ENCODE data around the gene CYP2F1.

GRCh38 chr19:41156207-41156606 lies 42.0 kb downstream of the CYP2F1 start:
- TF ChIP-seq, protein P1, sequence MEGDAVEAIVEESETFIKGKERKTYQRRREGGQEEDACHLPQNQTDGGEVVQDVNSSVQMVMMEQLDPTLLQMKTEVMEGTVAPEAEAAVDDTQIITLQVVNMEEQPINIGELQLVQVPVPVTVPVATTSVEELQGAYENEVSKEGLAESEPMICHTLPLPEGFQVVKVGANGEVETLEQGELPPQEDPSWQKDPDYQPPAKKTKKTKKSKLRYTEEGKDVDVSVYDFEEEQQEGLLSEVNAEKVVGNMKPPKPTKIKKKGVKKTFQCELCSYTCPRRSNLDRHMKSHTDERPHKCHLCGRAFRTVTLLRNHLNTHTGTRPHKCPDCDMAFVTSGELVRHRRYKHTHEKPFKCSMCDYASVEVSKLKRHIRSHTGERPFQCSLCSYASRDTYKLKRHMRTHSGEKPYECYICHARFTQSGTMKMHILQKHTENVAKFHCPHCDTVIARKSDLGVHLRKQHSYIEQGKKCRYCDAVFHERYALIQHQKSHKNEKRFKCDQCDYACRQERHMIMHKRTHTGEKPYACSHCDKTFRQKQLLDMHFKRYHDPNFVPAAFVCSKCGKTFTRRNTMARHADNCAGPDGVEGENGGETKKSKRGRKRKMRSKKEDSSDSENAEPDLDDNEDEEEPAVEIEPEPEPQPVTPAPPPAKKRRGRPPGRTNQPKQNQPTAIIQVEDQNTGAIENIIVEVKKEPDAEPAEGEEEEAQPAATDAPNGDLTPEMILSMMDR (IDR thresholded peaks at IDR 0.05; ENCODE audit: poor library complexity, severe bottlenecking), result no peak
- TF ChIP-seq RAD21 (conservative IDR thresholded peaks at IDR 0.05), result no peak
- no peak for TF ChIP-seq TAF1 (IDR thresholded peaks at IDR 0.05; ENCODE audit: low read depth)
- TF ChIP-seq POLR2AphosphoS5 (IDR thresholded peaks at IDR 0.05), result no peak
- no peak for TF ChIP-seq EP300 (conservative IDR thresholded peaks at IDR 0.05; ENCODE audit: poor library complexity, severe bottlenecking)
- TF ChIP-seq, protein P2, sequence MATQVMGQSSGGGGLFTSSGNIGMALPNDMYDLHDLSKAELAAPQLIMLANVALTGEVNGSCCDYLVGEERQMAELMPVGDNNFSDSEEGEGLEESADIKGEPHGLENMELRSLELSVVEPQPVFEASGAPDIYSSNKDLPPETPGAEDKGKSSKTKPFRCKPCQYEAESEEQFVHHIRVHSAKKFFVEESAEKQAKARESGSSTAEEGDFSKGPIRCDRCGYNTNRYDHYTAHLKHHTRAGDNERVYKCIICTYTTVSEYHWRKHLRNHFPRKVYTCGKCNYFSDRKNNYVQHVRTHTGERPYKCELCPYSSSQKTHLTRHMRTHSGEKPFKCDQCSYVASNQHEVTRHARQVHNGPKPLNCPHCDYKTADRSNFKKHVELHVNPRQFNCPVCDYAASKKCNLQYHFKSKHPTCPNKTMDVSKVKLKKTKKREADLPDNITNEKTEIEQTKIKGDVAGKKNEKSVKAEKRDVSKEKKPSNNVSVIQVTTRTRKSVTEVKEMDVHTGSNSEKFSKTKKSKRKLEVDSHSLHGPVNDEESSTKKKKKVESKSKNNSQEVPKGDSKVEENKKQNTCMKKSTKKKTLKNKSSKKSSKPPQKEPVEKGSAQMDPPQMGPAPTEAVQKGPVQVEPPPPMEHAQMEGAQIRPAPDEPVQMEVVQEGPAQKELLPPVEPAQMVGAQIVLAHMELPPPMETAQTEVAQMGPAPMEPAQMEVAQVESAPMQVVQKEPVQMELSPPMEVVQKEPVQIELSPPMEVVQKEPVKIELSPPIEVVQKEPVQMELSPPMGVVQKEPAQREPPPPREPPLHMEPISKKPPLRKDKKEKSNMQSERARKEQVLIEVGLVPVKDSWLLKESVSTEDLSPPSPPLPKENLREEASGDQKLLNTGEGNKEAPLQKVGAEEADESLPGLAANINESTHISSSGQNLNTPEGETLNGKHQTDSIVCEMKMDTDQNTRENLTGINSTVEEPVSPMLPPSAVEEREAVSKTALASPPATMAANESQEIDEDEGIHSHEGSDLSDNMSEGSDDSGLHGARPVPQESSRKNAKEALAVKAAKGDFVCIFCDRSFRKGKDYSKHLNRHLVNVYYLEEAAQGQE (IDR thresholded peaks at IDR 0.05; ENCODE audit: borderline replicate concordance), result no peak
- TF ChIP-seq EZH2 (IDR thresholded peaks at IDR 0.05; ENCODE audit: borderline replicate concordance, insufficient read depth, low read length, poor library complexity, severe bottlenecking), result no peak
- no peak for TF ChIP-seq MXI1 (conservative IDR thresholded peaks at IDR 0.05; ENCODE audit: poor library complexity, severe bottlenecking)
- no peak for TF ChIP-seq SMC3 (conservative IDR thresholded peaks at IDR 0.05; ENCODE audit: poor library complexity)
